SK-N-SH (cell line): ENCODE results near the gene NPAS1.

Experiments used
- CTCF ChIP-seq: fragments of 200-600 bp; sonication (generic); IDR thresholded peaks from 2 replicates; pipeline ENCODE4 v1.6.1; 2017; ENCODE audit warnings: antibody characterized with exemption, mild to moderate bottlenecking, moderate library complexity
- GABPA ChIP-seq: IDR thresholded peaks from 2 replicates; pipeline ENCODE4 v1.4.0; 2012; ENCODE audit warnings: low read depth, mild to moderate bottlenecking
- POLR2AphosphoS5 ChIP-seq: IDR thresholded peaks from 2 replicates; pipeline ENCODE4 v1.6.1; 2012; ENCODE audit warnings: low read depth, low read length
- SIN3A ChIP-seq: IDR thresholded peaks from 2 replicates; pipeline ENCODE4 v1.6.1; 2012; ENCODE audit warnings: low read depth, mild to moderate bottlenecking, low read length, moderate library complexity, borderline replicate concordance
- SMC3 ChIP-seq: IDR thresholded peaks from 2 replicates; pipeline ENCODE4 v1.6.1; 2012; ENCODE audit warnings: low read depth, low read length, improper control_type of control experiment
- TF ChIP-seq, protein P1 (sequence below): IDR thresholded peaks from 2 replicates; pipeline ENCODE4 v1.4.0; 2012; ENCODE audit warnings: low read depth, borderline replicate concordance
- TF ChIP-seq, protein P2 (sequence below): IDR thresholded peaks from 2 replicates; pipeline ENCODE4; 2012
- TF ChIP-seq, protein P3 (sequence below): IDR thresholded peaks from 2 replicates; pipeline ENCODE4 v1.6.1; 2012; ENCODE audit warnings: mild to moderate bottlenecking, low read depth, low read length, moderate library complexity

DNA sequence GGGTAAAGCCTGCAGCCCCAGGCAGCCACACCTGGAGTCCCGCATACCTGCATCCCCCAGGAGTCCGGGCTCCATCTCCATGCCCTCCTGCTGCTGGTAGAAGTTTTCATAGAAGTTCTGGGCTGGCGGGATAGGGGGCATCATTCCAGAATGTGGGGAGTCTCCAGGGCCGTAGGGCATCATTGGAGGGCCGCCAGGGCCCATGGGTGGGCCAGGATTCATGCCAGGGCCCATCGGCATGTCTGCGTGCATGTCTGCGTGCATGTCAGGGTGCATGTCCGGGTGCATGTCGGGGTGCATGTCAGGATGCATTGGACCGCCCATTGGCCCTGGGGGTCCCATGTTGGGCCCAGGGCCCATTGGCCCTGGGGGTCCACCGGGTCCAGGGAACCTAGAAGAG, 52.1 kb downstream of the NPAS1 start:
- TF ChIP-seq SIN3A (no peak), CTCF (no peak), POLR2AphosphoS5 (no peak), GABPA (no peak), SMC3 (no peak)
- TF ChIP-seq, protein P1, sequence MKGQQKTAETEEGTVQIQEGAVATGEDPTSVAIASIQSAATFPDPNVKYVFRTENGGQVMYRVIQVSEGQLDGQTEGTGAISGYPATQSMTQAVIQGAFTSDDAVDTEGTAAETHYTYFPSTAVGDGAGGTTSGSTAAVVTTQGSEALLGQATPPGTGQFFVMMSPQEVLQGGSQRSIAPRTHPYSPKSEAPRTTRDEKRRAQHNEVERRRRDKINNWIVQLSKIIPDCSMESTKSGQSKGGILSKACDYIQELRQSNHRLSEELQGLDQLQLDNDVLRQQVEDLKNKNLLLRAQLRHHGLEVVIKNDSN: no peak
- TF ChIP-seq, protein P2, sequence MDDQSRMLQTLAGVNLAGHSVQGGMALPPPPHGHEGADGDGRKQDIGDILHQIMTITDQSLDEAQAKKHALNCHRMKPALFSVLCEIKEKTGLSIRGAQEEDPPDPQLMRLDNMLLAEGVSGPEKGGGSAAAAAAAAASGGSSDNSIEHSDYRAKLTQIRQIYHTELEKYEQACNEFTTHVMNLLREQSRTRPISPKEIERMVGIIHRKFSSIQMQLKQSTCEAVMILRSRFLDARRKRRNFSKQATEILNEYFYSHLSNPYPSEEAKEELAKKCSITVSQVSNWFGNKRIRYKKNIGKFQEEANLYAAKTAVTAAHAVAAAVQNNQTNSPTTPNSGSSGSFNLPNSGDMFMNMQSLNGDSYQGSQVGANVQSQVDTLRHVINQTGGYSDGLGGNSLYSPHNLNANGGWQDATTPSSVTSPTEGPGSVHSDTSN: no peak
- TF ChIP-seq, protein P3, sequence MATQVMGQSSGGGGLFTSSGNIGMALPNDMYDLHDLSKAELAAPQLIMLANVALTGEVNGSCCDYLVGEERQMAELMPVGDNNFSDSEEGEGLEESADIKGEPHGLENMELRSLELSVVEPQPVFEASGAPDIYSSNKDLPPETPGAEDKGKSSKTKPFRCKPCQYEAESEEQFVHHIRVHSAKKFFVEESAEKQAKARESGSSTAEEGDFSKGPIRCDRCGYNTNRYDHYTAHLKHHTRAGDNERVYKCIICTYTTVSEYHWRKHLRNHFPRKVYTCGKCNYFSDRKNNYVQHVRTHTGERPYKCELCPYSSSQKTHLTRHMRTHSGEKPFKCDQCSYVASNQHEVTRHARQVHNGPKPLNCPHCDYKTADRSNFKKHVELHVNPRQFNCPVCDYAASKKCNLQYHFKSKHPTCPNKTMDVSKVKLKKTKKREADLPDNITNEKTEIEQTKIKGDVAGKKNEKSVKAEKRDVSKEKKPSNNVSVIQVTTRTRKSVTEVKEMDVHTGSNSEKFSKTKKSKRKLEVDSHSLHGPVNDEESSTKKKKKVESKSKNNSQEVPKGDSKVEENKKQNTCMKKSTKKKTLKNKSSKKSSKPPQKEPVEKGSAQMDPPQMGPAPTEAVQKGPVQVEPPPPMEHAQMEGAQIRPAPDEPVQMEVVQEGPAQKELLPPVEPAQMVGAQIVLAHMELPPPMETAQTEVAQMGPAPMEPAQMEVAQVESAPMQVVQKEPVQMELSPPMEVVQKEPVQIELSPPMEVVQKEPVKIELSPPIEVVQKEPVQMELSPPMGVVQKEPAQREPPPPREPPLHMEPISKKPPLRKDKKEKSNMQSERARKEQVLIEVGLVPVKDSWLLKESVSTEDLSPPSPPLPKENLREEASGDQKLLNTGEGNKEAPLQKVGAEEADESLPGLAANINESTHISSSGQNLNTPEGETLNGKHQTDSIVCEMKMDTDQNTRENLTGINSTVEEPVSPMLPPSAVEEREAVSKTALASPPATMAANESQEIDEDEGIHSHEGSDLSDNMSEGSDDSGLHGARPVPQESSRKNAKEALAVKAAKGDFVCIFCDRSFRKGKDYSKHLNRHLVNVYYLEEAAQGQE: no peak
